ENCODE results near the gene ZNF862. TPM values are rescaled to one million over a fixed set of nuclear protein-coding genes. Genes with fewer than 3 reads are reported as not detected.

ZNF862 gene
- total and polyA plus RNA-seq, 9 donors, result 7.9 to 15.4 (median 8.7) TPM

DNA sequence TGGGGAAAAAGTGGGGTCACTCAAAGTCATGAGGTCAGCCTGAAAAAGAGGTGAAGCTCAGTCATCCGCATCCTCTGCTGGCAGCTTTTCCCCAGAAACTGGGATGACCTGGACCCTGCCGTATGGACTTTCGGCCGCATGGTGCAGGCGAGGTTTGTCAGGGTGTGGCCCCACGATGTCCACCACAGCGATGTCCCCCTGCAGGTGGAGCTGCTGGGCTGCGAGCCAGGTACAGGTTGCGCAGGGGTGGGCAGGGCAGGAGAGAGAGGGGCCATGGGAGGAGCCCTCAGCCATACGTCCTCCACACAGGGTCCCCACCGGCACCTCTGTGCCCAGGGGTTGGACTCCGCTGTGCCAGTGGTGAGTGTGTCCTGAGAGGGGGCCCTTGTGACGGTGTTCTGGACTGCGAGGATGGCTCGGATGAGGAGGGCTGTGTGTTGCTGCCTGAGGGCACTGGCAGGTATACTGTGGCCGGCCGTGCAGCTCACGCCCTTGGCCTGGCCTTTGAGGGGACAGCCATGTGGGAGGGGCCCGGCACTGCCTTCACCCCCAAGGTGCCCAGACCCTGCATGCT, 41.8 kb upstream of the ZNF862 start:
- 87% methylated on average over 13 of the region's 19 CpGs for WGBS (ENCODE audit: insufficient coverage)
- H3K4me3 ChIP-seq (ENCODE audit: low read length), result no peak overlapping the region
- H3K4me1 ChIP-seq (ENCODE audit: control insufficient read depth, insufficient read depth, low read length), result no peaks in the 10 kb centered on the region
- DNase-seq, result no peak
- no peak overlapping the region for H3K27ac ChIP-seq (ENCODE audit: low read length)
- H3K36me3 ChIP-seq (ENCODE audit: control insufficient read depth, insufficient read depth, low read length), result no peaks in the 10 kb centered on the region
- no peaks in the 10 kb centered on the region for H3K9me3 ChIP-seq (replicated peaks; ENCODE audit: control insufficient read depth, low read depth, low read length)
- peaks cover 2% of the 10 kb centered on the region for H3K27me3 ChIP-seq (ENCODE audit: control insufficient read depth, insufficient read depth, low read length)

DNA sequence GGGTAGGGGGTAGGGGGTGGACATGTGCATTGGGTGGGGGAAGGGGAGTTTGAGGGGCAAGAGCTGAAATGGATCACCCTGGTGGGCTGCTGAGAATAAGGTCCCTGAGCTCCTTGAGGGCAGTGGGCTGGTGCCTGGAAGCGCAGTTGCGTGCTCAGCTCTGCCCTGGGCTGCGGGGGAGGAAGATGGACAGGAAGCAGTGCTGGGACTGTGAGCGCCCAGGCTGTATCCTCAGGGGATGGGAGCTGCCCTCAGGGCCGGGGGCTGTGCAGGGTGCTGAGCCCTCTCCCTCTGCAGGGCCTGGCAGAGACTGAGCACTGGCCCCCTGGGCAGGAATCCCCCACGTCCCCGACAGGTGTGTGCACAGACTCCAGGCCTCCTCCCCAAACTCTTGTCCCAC, 40.4 kb upstream of the ZNF862 start:
- H3K4me1 ChIP-seq (ENCODE audit: control insufficient read depth, insufficient read depth, low read length), result no peaks in the 10 kb centered on the region
- peaks cover 2% of the 10 kb centered on the region for H3K27me3 ChIP-seq (ENCODE audit: control insufficient read depth, insufficient read depth, low read length)
- H3K36me3 ChIP-seq (ENCODE audit: control insufficient read depth, insufficient read depth, low read length), result no peaks in the 10 kb centered on the region
- no peaks in the 10 kb centered on the region for H3K9me3 ChIP-seq (replicated peaks; ENCODE audit: control insufficient read depth, low read depth, low read length)
- DNase-seq, result no peak
- WGBS (ENCODE audit: insufficient coverage), result 73% methylated on average over 7 of the region's 7 CpGs
- H3K4me3 ChIP-seq (ENCODE audit: low read length), result no peak overlapping the region
- H3K27ac ChIP-seq (ENCODE audit: low read length), result no peak overlapping the region

DNA sequence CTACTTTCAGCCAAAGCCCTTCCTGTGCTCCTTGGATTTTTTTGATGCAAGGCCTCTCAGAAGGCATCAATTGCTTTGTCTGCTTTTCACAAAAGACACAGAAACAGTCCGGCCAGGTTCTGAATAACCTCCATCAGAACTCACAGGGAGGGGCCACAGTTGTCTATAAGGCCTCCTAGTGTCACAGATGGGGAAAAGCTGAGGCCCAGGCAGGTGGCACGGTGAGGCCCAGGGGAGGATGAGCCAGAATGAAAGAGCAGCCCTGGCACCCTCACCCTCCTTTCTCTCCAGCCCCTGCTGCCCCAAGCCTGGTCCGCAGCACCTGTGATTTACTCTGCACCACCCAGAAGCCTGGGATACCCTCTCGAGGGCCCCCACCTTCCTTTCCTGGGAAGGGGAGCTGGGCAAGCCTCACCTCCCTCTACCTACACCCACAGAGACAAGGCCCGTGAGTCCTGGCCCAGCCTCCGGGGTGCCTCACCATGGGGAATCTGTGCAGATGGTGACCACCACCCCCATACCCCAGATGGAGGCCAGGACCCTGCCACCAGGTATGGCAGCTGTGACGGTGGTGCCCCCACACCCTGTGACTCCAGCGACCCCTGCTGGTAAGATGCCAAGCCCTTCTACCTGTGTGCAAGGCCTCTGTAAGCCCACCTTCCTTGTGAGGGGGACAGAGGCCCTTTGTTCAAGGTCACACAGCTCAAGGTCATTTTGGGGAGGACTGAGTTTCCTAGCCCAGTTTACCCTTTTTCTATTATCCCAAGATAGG, 38.6 kb upstream of the ZNF862 start:
- Histone ChIP-seq H3K36me3 (ENCODE audit: control insufficient read depth, insufficient read depth, low read length) (no peaks in the 10 kb centered on the region), H3K27ac (ENCODE audit: low read length) (no peak overlapping the region), H3K9me3 (replicated peaks; ENCODE audit: control insufficient read depth, low read depth, low read length) (no peaks in the 10 kb centered on the region), H3K4me1 (ENCODE audit: control insufficient read depth, insufficient read depth, low read length) (no peaks in the 10 kb centered on the region), H3K4me3 (ENCODE audit: low read length) (no peak overlapping the region), H3K27me3 (ENCODE audit: control insufficient read depth, insufficient read depth, low read length) (no peaks in the 10 kb centered on the region)
- WGBS (ENCODE audit: insufficient coverage), result 55% methylated on average over 4 of the region's 8 CpGs
- no peak for DNase-seq

DNA sequence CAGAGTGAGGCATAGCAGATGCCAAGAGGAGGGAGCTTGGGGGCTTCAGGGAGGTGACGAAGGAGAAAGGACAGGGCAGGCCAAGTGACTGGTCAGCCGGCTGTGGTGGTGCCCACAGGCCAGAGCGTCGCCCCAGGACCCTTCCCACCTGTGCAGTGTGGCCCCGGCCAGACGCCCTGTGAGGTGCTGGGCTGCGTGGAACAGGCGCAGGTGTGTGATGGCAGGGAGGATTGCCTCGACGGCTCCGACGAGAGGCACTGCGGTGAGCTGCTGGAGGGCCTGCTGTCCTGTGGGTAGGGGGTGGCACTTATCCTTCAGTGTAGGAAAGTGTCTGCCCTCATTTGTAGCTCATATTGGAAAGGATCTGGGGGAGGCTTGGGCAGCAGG, 38.0 kb upstream of the ZNF862 start:
- Histone ChIP-seq H3K27ac (ENCODE audit: low read length) (no peak overlapping the region), H3K36me3 (ENCODE audit: control insufficient read depth, insufficient read depth, low read length) (no peaks in the 10 kb centered on the region), H3K4me1 (ENCODE audit: control insufficient read depth, insufficient read depth, low read length) (no peaks in the 10 kb centered on the region), H3K4me3 (ENCODE audit: low read length) (no peak overlapping the region), H3K9me3 (replicated peaks; ENCODE audit: control insufficient read depth, low read depth, low read length) (no peaks in the 10 kb centered on the region), H3K27me3 (ENCODE audit: control insufficient read depth, insufficient read depth, low read length) (no peaks in the 10 kb centered on the region)
- 83% methylated on average over 13 of the region's 13 CpGs for WGBS (ENCODE audit: insufficient coverage)
- DNase-seq, result no peak

DNA sequence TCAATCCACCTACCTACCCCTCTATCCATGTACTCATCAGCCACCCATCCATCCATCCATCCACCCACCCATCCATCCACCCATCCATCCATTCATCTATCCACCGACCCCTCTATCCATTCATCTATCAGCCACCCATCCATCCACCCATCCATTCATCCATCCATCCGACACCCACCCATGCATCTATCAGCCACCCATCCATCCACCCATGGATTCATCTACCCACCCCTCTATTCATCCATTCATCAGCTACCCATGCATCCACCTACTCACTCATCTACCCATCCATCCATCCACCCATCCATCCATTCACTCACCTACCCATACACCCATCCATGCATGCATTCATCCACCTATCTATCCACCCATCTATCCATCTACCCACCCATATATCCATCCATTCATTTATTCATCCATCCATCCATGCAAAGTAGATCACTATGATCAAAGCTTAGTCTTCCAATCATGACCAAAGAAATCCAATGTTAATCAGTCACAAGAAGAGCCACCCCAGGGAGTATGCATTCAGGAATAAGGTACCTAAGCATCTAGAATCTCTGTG, 37.1 kb upstream of the ZNF862 start:
- 90% methylated on average over 2 of the region's 2 CpGs for WGBS (ENCODE audit: insufficient coverage)

DNA sequence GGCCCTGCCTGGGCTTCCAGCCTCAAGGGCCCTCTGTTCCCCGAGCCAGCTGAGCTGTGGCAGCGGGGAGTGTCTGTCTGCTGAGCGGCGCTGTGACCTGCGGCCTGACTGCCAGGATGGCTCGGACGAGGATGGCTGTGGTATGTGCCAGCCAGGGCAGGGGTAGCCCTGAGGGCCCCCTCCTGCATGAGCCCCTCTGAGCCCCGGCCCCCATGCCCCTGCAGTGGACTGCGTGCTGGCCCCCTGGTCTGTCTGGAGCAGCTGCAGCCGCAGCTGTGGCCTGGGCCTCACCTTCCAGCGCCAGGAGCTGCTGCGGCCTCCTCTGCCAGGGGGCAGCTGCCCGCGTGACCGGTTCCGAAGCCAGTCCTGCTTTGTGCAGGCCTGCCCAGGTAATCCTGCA, 36.4 kb upstream of the ZNF862 start:
- Histone ChIP-seq H3K36me3 (ENCODE audit: control insufficient read depth, insufficient read depth, low read length) (no peaks in the 10 kb centered on the region), H3K4me3 (ENCODE audit: low read length) (no peak overlapping the region), H3K27ac (ENCODE audit: low read length) (no peak overlapping the region), H3K4me1 (ENCODE audit: control insufficient read depth, insufficient read depth, low read length) (no peaks in the 10 kb centered on the region), H3K9me3 (replicated peaks; ENCODE audit: control insufficient read depth, low read depth, low read length) (no peaks in the 10 kb centered on the region), H3K27me3 (ENCODE audit: control insufficient read depth, insufficient read depth, low read length) (peaks cover 2% of the 10 kb centered on the region)
- 88% methylated on average over 16 of the region's 16 CpGs for WGBS (ENCODE audit: insufficient coverage)
- no peak for DNase-seq

More for the DNA sequence above, 37.1 kb upstream of the ZNF862 start:
- no peak overlapping the region for H3K27ac ChIP-seq (ENCODE audit: low read length)
- no peak for DNase-seq
- peaks cover 2% of the 10 kb centered on the region for H3K27me3 ChIP-seq (ENCODE audit: control insufficient read depth, insufficient read depth, low read length)
- H3K4me1 ChIP-seq (ENCODE audit: control insufficient read depth, insufficient read depth, low read length), result no peaks in the 10 kb centered on the region
- no peaks in the 10 kb centered on the region for H3K9me3 ChIP-seq (replicated peaks; ENCODE audit: control insufficient read depth, low read depth, low read length)
- no peak overlapping the region for H3K4me3 ChIP-seq (ENCODE audit: low read length)
- no peaks in the 10 kb centered on the region for H3K36me3 ChIP-seq (ENCODE audit: control insufficient read depth, insufficient read depth, low read length)

DNA sequence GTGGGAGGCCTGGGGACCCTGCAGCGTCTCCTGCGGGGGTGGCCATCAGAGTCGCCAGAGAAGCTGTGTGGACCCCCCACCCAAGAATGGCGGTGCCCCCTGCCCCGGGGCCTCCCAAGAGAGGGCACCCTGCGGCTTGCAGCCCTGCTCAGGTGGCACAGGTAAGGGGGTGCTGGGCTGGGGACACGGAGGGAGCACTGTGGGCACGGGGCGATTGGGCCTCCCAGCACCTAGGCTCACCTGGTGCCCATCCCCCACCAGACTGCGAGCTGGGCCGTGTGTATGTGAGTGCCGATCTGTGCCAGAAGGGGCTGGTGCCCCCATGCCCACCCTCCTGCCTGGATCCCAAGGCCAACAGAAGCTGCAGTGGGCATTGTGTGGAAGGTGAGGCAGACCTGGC, 35.2 kb upstream of the ZNF862 start:
- H3K36me3 ChIP-seq (ENCODE audit: control insufficient read depth, insufficient read depth, low read length), result no peaks in the 10 kb centered on the region
- H3K27me3 ChIP-seq (ENCODE audit: control insufficient read depth, insufficient read depth, low read length), result peaks cover 2% of the 10 kb centered on the region
- no peak for DNase-seq
- no peak overlapping the region for H3K4me3 ChIP-seq (ENCODE audit: low read length)
- WGBS (ENCODE audit: insufficient coverage), result 92% methylated on average over 8 of the region's 12 CpGs
- no peaks in the 10 kb centered on the region for H3K4me1 ChIP-seq (ENCODE audit: control insufficient read depth, insufficient read depth, low read length)
- H3K27ac ChIP-seq (ENCODE audit: low read length), result no peak overlapping the region
- no peaks in the 10 kb centered on the region for H3K9me3 ChIP-seq (replicated peaks; ENCODE audit: control insufficient read depth, low read depth, low read length)

DNA sequence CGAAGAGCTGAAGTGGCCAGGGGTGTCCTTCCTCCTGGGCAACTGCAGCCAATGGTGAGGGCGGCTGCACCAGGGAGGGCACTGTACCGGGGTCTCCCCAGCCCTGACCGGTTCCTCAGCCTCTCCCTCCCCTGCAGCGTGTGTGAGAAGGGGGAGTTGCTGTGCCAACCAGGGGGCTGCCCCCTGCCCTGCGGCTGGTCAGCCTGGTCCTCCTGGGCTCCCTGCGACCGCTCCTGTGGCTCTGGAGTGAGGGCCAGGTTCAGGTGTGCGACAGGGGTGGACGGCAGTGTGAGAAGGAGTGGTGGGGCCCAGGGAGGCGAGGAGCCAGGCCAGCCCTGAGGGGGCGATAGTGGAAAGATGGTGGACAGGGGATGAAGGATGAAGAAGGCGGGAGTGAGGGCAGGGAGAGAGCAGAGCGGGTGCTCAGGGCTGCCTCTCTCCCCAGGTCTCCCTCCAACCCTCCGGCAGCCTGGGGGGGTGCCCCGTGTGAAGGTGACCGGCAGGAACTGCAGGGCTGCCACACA, 34.6 kb upstream of the ZNF862 start:
- DNase-seq, result no peak
- WGBS (ENCODE audit: insufficient coverage), result 64% methylated on average over 11 of the region's 17 CpGs

DNA sequence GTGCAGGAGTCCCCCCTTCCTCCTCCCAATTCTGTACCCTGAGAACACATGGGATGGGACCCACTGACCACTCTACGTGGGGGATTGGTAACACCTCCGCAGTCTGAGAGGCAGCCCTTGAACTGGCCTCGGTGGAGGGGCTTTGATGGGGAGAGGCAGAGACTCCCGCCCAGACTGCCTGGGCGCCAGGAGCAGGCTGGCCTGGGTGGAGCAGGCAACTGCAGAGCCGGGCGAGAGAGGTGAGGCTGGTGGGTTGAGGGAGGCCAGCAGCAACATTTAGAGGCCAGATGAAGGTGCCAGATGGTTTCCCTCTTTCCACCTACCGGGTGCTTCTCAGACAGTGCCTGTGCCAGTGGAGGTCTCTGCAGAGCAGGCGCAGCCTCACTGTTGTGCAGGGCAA, 34.1 kb upstream of the ZNF862 start:
- DNase-seq, result no peak
- no peaks in the 10 kb centered on the region for H3K9me3 ChIP-seq (replicated peaks; ENCODE audit: control insufficient read depth, low read depth, low read length)
- peaks cover 2% of the 10 kb centered on the region for H3K27me3 ChIP-seq (ENCODE audit: control insufficient read depth, insufficient read depth, low read length)
- H3K27ac ChIP-seq (ENCODE audit: low read length), result no peak overlapping the region
- no peak overlapping the region for H3K4me3 ChIP-seq (ENCODE audit: low read length)
- H3K4me1 ChIP-seq (ENCODE audit: control insufficient read depth, insufficient read depth, low read length), result no peaks in the 10 kb centered on the region
- no peaks in the 10 kb centered on the region for H3K36me3 ChIP-seq (ENCODE audit: control insufficient read depth, insufficient read depth, low read length)
- WGBS (ENCODE audit: insufficient coverage), result 69% methylated on average over 6 of the region's 9 CpGs

More for the DNA sequence above, 34.6 kb upstream of the ZNF862 start:
- Histone ChIP-seq H3K9me3 (replicated peaks; ENCODE audit: control insufficient read depth, low read depth, low read length) (no peaks in the 10 kb centered on the region), H3K4me1 (ENCODE audit: control insufficient read depth, insufficient read depth, low read length) (no peaks in the 10 kb centered on the region), H3K4me3 (ENCODE audit: low read length) (no peak overlapping the region), H3K27ac (ENCODE audit: low read length) (no peak overlapping the region), H3K27me3 (ENCODE audit: control insufficient read depth, insufficient read depth, low read length) (peaks cover 2% of the 10 kb centered on the region), H3K36me3 (ENCODE audit: control insufficient read depth, insufficient read depth, low read length) (no peaks in the 10 kb centered on the region)

DNA sequence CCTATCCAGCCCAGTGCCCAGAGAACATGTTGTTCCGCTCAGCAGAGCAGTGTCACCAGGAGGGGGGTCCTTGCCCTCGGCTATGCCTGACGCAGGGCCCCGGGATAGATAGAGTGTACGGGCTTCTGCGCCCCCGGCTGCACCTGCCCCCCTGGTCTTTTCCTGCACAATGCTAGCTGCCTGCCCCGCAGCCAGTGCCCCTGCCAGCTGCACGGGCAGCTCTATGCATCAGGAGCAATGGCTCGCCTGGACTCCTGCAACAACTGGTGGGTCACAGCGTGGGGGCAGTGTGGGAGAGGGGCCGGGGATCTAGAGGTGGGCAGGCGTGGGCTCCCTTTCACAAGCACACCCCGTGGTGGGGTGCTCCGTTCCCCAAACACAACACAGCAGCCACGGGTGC, 31.4 kb upstream of the ZNF862 start:
- no peak overlapping the region for H3K4me3 ChIP-seq (ENCODE audit: low read length)
- no peaks in the 10 kb centered on the region for H3K36me3 ChIP-seq (ENCODE audit: control insufficient read depth, insufficient read depth, low read length)
- H3K9me3 ChIP-seq (replicated peaks; ENCODE audit: control insufficient read depth, low read depth, low read length), result no peaks in the 10 kb centered on the region
- H3K27ac ChIP-seq (ENCODE audit: low read length), result no peak overlapping the region
- H3K27me3 ChIP-seq (ENCODE audit: control insufficient read depth, insufficient read depth, low read length), result peaks cover 2% of the 10 kb centered on the region
- no peak for DNase-seq
- H3K4me1 ChIP-seq (ENCODE audit: control insufficient read depth, insufficient read depth, low read length), result no peaks in the 10 kb centered on the region
- WGBS (ENCODE audit: insufficient coverage), result 83% methylated on average over 11 of the region's 16 CpGs
